GM12801 (cell line): ENCODE data around the gene MKRN2OS.

Experiments
- TF ChIP-seq, protein P1 (sequence below): IDR thresholded peaks from one replicate; pipeline ENCODE4 v1.5.1; 2011; ENCODE audit warnings: control low read depth; ENCODE audit not compliant: insufficient read length; ENCODE audit errors: extremely low read depth

The MKRN2OS gene

DNA sequence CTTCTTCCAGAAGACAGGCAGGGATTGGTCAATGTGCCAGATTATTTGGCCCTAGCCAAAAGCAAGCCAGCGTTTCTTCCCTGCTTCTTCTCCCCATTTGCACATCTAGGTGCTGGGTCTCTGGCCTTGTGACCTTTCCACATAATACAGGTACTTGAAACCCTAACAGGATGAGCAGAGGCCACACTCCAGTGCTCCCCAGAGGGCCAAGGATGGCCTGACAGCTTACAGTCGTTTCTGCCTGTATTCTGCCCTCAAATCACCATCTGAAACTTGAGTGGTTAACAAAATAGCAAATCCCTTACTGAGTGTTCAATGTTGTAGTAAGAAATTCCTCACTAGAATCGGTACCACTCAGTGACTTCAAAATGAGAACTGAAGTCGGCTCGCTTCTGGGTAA is 40.7 kb upstream of the MKRN2OS start:
- TF ChIP-seq, protein P1, sequence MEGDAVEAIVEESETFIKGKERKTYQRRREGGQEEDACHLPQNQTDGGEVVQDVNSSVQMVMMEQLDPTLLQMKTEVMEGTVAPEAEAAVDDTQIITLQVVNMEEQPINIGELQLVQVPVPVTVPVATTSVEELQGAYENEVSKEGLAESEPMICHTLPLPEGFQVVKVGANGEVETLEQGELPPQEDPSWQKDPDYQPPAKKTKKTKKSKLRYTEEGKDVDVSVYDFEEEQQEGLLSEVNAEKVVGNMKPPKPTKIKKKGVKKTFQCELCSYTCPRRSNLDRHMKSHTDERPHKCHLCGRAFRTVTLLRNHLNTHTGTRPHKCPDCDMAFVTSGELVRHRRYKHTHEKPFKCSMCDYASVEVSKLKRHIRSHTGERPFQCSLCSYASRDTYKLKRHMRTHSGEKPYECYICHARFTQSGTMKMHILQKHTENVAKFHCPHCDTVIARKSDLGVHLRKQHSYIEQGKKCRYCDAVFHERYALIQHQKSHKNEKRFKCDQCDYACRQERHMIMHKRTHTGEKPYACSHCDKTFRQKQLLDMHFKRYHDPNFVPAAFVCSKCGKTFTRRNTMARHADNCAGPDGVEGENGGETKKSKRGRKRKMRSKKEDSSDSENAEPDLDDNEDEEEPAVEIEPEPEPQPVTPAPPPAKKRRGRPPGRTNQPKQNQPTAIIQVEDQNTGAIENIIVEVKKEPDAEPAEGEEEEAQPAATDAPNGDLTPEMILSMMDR = no peak

DNA sequence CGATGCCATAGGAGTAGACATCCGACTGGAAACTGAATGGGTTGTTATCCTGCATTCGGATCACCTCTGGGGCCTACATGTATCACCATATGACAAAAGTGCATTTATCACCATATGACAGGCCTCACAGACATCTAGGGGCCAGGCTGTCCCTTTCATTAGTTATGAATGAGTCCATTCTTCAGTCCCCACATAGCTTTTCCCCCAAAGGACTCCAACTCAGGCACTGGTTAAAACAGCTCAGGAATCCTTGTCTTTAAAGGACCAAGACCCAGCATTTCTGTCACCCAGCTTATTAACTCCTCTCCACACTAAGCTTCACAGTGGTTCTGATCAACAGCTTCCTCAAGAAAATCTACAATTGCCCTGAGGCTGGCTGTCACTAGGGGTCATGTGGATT is 39.9 kb upstream of the MKRN2OS start:
- TF ChIP-seq, protein P1 = no peak

DNA sequence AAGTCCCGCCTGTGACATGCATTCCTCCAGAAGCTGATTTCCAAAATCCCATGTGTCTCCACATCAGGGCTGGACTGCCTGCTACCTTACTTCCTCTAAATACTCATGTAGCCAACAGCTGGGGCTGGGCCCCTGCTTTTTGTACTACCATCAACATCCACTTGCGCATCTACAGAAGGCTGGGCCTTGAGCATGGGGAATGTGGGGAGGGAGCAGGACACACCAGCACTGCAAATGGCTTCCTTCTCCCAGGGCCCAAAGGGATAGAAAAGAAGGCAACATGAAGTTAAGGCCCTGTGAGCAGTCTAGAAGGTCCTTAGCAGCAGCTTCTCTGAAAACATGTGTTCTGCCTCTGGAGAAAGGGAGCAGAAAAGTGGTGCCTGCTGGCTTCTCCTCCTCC is 38.8 kb upstream of the MKRN2OS start:
- TF ChIP-seq, protein P1 = no peak

DNA sequence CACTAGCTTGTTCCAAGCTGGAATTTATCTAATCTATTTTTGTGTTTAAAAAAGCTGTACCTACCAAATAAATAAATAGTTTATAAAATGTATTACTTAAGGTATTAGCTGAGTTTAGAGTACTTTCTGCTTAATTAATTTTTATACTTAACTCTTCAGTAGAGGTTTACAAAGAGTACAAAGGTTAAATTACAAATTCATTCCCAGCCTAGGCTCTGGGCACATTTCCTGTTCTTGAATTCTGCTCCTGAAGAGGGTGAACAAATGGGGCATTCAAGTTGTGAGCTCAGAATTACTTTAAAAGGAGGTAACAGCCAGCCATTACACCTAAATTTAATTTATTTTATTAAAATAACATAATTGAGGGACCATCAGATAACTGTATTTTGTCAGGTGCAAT is 38.0 kb upstream of the MKRN2OS start:
- TF ChIP-seq, protein P1 = no peak

DNA sequence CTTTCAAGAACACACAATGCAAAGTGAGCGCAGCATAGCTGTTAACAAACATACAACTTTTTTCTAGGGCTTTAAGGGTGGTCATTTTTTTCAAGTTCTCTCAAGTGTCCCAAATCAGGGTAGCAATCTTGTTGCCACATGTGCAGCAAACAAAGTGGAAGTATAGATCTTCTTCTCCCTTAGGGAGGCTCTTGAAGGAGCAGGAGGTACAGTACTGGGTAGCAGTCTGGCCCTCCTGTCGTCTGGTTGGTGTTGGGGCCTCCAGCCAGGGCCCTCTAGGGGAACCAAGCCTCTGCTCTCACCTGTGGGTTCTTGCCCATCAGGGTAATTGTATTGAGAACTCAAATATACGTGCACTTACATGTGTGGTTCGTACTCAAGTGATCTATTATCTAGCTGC is 37.4 kb upstream of the MKRN2OS start:
- TF ChIP-seq, protein P1 = no peak

DNA sequence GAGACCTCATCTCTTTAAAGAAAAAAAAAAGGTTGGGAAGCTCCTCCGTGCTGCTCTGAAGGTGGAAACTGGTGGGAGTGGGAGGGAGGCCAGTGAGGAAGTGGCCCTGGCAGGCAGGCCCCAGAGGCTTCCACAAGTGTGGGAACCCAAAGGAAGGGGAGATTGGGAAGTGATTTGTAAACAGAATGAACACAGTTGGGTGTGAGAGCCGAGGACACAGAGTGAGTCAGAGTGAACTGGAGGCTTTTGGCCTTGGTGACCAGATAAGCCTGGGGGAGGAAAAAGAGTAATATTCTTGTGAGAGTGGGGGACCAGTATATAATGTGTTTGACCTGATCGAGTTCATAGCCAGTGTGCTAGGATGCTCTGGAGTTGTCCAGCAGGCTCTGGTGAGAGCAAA is 34.6 kb upstream of the MKRN2OS start:
- TF ChIP-seq, protein P1 = no peak

DNA sequence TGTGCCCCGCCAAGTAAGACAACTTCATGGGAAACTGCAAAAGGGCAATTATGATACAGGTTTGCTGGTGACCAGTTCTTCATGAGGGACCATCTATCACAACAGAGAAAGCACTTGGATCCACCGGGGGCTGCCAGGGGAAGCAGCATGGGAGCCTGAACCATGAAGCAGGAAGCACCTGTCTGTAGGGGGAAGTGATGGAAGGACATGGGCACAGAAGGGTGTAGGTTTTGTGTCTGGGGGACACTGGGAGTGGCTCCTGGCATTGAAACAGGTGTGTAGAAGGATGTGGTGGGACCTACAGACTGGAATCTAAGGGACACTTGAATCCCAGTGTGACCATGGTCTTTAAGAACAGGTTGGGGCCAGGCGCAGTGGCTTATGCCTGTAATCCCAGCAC is 34.2 kb upstream of the MKRN2OS start:
- TF ChIP-seq, protein P1 = no peak

DNA sequence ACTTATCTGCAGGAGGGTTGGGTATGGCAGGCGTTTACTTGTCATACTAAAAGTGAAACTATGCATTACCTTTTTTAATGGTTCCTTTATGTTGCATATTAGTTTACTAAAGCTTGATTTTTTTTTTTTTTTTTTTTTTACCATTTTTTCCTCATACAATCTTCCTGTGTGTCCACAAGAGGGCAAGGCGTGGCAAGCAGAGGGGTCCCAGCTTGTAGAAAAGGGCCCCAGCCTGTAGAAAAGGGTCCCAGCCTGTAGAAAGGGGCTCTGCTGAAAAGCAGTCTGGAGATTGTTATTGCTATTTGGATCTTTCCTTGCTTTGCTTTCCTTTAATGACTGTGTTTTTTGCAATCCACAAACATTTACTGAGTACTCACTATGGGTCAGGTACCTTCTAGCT is 33.4 kb upstream of the MKRN2OS start:
- TF ChIP-seq, protein P1 = no peak
